CD14-positive monocyte (primary cell): ENCODE results near the gene CKM. TPM values are rescaled to one million over a fixed set of nuclear protein-coding genes. Genes with fewer than 3 reads are reported as not detected.

Experiments
- DNase-seq, 3 donors: peaks; one replicate each; pipeline ENCODE4 v3.0.0-alpha.2; 2011 to 2022
- H2AFZ ChIP-seq: 2 replicates; pipeline ENCODE4 v1.6.0; 2012; ENCODE audit warnings: mild to moderate bottlenecking, low read depth, low read length, inconsistent platforms; ENCODE audit not compliant: insufficient read depth, poor library complexity, severe bottlenecking
- H3K27ac ChIP-seq, 2 donors: 1 replicate in 1 of 2; 2 replicates in 1 of 2; pipeline ENCODE4 v1.5.1; 2012 to 2013; ENCODE audit warnings: low read length in 2 of 2, control low read depth in 1 of 2, inconsistent platforms in 1 of 2, low read depth in 1 of 2, mild to moderate bottlenecking in 1 of 2
- H3K27me3 ChIP-seq, 2 donors: one replicate each; pipeline versions ENCODE4 v1.6.0 to v1.6.1; 2011 to 2013; ENCODE audit warnings: low read length in 2 of 2; ENCODE audit not compliant: control insufficient read depth in 2 of 2, insufficient read depth in 2 of 2
- H3K36me3 ChIP-seq, 2 donors: replicated peaks in 1 of 2; 1 replicate in 1 of 2; 2 replicates in 1 of 2; pipeline versions ENCODE4 v1.5.1 to v1.6.1; 2012 to 2013; ENCODE audit warnings: low read length in 2 of 2, control low read depth in 1 of 2, inconsistent platforms in 1 of 2, mild to moderate bottlenecking in 1 of 2; ENCODE audit not compliant: insufficient read depth in 2 of 2, control insufficient read depth in 1 of 2
- H3K4me1 ChIP-seq, 2 donors: 1 replicate in 1 of 2; 2 replicates in 1 of 2; pipeline versions ENCODE4 v1.5.1 to v1.6.1; 2012 to 2013; ENCODE audit warnings: low read length in 2 of 2, control low read depth in 1 of 2, inconsistent platforms in 1 of 2, mild to moderate bottlenecking in 1 of 2, moderate library complexity in 1 of 2; ENCODE audit not compliant: insufficient read depth in 2 of 2, control insufficient read depth in 1 of 2
- H3K4me2 ChIP-seq: replicated peaks from 2 replicates; pipeline ENCODE3; 2012; ENCODE audit warnings: low read length, moderate library complexity, mild to moderate bottlenecking; ENCODE audit not compliant: poor library complexity, severe bottlenecking; ENCODE audit errors: extremely low read depth
- H3K4me3 ChIP-seq, 3 experiments: fragments of 200-600 bp in 1 of 3; sonication (generic) in 1 of 3; replicated peaks in 1 of 3; 1 replicate in 2 of 3; 2 replicates in 1 of 3; pipeline ENCODE4 v1.5.1; 2011 to 2013; ENCODE audit warnings: low read length in 3 of 3, mild to moderate bottlenecking in 3 of 3, control low read depth in 2 of 3, low read depth in 2 of 3, inconsistent platforms in 1 of 3, moderate library complexity in 1 of 3
- H3K79me2 ChIP-seq: 2 replicates; pipeline ENCODE4 v1.6.0; 2012; ENCODE audit warnings: mild to moderate bottlenecking, control low read depth, inconsistent platforms, low read length, moderate library complexity; ENCODE audit not compliant: insufficient read depth
- H3K9ac ChIP-seq: 2 replicates; pipeline ENCODE4 v1.6.0; 2017; ENCODE audit warnings: low read length, mild to moderate bottlenecking; ENCODE audit not compliant: insufficient read depth, poor library complexity, severe bottlenecking
- H3K9me3 ChIP-seq, 2 donors: replicated peaks in 1 of 2; 1 replicate in 1 of 2; 2 replicates in 1 of 2; pipeline versions ENCODE4 v1.5.1 to v1.6.1; 2012 to 2013; ENCODE audit warnings: low read length in 2 of 2, control low read depth in 1 of 2; ENCODE audit not compliant: control insufficient read depth in 1 of 2, insufficient read depth in 1 of 2
- H4K20me1 ChIP-seq: 2 replicates; pipeline ENCODE4 v1.6.0; 2012; ENCODE audit warnings: mild to moderate bottlenecking, low read length, control low read depth, moderate library complexity; ENCODE audit not compliant: insufficient read depth
- H3K27ac Mint-ChIP-seq, 7 donors: one replicate each; pipeline ENCODE4 v1.8.0; 2020; ENCODE audit warnings: mild to moderate bottlenecking in 7 of 7, mixed read lengths in 7 of 7, moderate library complexity in 6 of 7, inconsistent platforms in 2 of 7
- H3K27me3 Mint-ChIP-seq, 3 donors: one replicate each; pipeline ENCODE4 v1.8.0; 2021 to 2022; ENCODE audit warnings: low read depth in 3 of 3, mild to moderate bottlenecking in 3 of 3, mixed read lengths in 3 of 3, moderate library complexity in 3 of 3, inconsistent platforms in 1 of 3
- H3K36me3 Mint-ChIP-seq, 2 donors: one replicate each; pipeline ENCODE4 v1.8.0; 2020; ENCODE audit warnings: mixed read lengths in 2 of 2, inconsistent platforms in 1 of 2, mild to moderate bottlenecking in 1 of 2
- H3K4me1 Mint-ChIP-seq: one replicate; pipeline ENCODE4 v1.8.0; 2020; ENCODE audit warnings: mild to moderate bottlenecking, mixed read lengths
- H3K4me3 Mint-ChIP-seq, 2 donors: one replicate each; pipeline ENCODE4 v1.8.0; 2020; ENCODE audit warnings: mild to moderate bottlenecking in 2 of 2, mixed read lengths in 2 of 2, moderate library complexity in 1 of 2
- H3K9me3 Mint-ChIP-seq, 7 donors: one replicate each; pipeline ENCODE4 v1.8.0; 2020 to 2022; ENCODE audit warnings: mixed read lengths in 7 of 7, mild to moderate bottlenecking in 6 of 7, moderate library complexity in 6 of 7, inconsistent platforms in 2 of 7
- CTCF ChIP-seq: fragments of 200-600 bp; IDR thresholded peaks from one replicate; pipeline ENCODE4 v1.8.0; 2022; ENCODE audit warnings: antibody characterized with exemption, mild to moderate bottlenecking
- WGBS: methylation state at CpG from one replicate; pipeline ENCODE4 v1.1.5; 2013; ENCODE audit warnings: missing lambda C conversion rate; ENCODE audit not compliant: insufficient coverage; 5-methylcytosine and 5-hydroxymethylcytosine counted together
- intact Hi-C, 2 donors: fragments of 100-400 bp; cut with micrococcal nuclease; formaldehyde crosslinking; loops; one replicate each; pipeline versions ENCODE4 v1.15.0 to v1.15.1; 2023
- polyA plus RNA-seq, 3 donors: library from polyadenylated mRNA; depleted of rRNA in 1 of 3; unstranded in 2 of 3; stranded (reverse) in 1 of 3; fragments of 300-500 nt in 2 of 3; fragments of >200 nt in 1 of 3; fragmentation: Illumina TruSeq in 2 of 3; gene quantifications; 1 replicate in 2 of 3; 2 replicates in 1 of 3; pipeline ENCODE4 v1.2.3, GENCODE V29; 2012 to 2021

Gene CKM
- polyA plus RNA-seq, 3 donors, result 0.17 to 0.50 (median 0.24) TPM

GRCh38 chr19:45290381-45290931 is 32.2 kb downstream of the CKM start:
- no peak overlapping the region for H3K4me3 Mint-ChIP-seq
- no peaks in the 10 kb centered on the region for H3K4me1 Mint-ChIP-seq
- Histone ChIP-seq H3K9me3 (no peaks in the 10 kb centered on the region), H3K4me3 (no peak overlapping the region), H3K79me2 (no peaks in the 10 kb centered on the region), H3K36me3 (peaks cover 41 to 71% of the 10 kb centered on the region in 2 donors), H2AFZ (no peak overlapping the region), H3K4me2 (no peak overlapping the region), H3K27ac (no peak overlapping the region), H3K4me1 (no peaks in the 10 kb centered on the region), H3K9ac (no peak overlapping the region), H4K20me1 (no peaks in the 10 kb centered on the region), H3K27me3 (no peaks in the 10 kb centered on the region)
- peaks cover 52 to 80% of the 10 kb centered on the region in 2 donors for H3K36me3 Mint-ChIP-seq
- no peak for TF ChIP-seq CTCF
- intact Hi-C loops, result no loop called here
- peak overlapping the region in 2 of 7 donors; percentile 22 to 61 for H3K27ac Mint-ChIP-seq
- no peak for DNase-seq
- 95% methylated on average over 6 of the region's 6 CpGs for WGBS
- H3K27me3 Mint-ChIP-seq, result no peaks in the 10 kb centered on the region
- H3K9me3 Mint-ChIP-seq, result peaks cover 0 to 9% (median 0%) of the 10 kb centered on the region in 7 donors

- Histone ChIP-seq H2AFZ (peak overlapping the region; percentile 38), H3K79me2 (no peaks in the 10 kb centered on the region), H3K27ac (peak overlapping the region; percentile 90 to 93), H4K20me1 (no peaks in the 10 kb centered on the region), H3K9me3 (no peaks in the 10 kb centered on the region), H3K27me3 (no peaks in the 10 kb centered on the region), H3K4me3 (peak overlapping the region in 1 of 3 experiments; percentile 55), H3K4me1 (peaks cover 21 to 26% of the 10 kb centered on the region in 2 donors), H3K4me2 (peak overlapping the region; percentile 59), H3K9ac (peak overlapping the region; percentile 55), H3K36me3 (peaks cover 24 to 56% of the 10 kb centered on the region in 2 donors)
- Mint-ChIP-seq H3K27ac (peak overlapping the region; percentile 93 to 98 (median 97)), H3K27me3 (no peaks in the 10 kb centered on the region), H3K9me3 (peaks cover 0 to 4% (median 0%) of the 10 kb centered on the region in 7 donors), H3K36me3 (peaks cover 42 to 60% of the 10 kb centered on the region in 2 donors), H3K4me1 (peaks cover 22% of the 10 kb centered on the region), H3K4me3 (peak overlapping the region in 1 of 2 donors; percentile 84)
- WGBS, result 0% methylated on average over 2 of the region's 7 CpGs
- DNase-seq, result peak; percentile 71 to 86 (median 82)
- intact Hi-C loops, result no loop called here
- TF ChIP-seq CTCF, result no peak
These were observed 39.1 kb downstream of the CKM start for GRCh38 chr19:45283443-45284033.
